WTC11 (cell line): Measurements from ENCODE around the gene ADGRE1. TPM values are rescaled to one million over a fixed set of nuclear protein-coding genes. Genes with fewer than 3 reads are reported as not detected.

Experiments used
- ATAC-seq: fragments of 200-7000 bp; cut with Tn5 transposase; 2 replicates; pipeline ENCODE4 v1.10.0; 2021; ENCODE audit warnings: mild to moderate bottlenecking, moderate library complexity
- CTCF ChIA-PET: fragments of 300-600 bp; sonication (Branson Sonifier 250); formaldehyde crosslinking; loops from one replicate; lab custom pipeline; 2021; ENCODE audit warnings: antibody characterized with exemption; lab: Charles Lee
- POLR2A ChIA-PET: fragments of 350-600 bp; sonication (Branson Sonifier 250); formaldehyde crosslinking; loops from one replicate; lab custom pipeline; 2021; ENCODE audit warnings: antibody characterized with exemption; lab: Charles Lee
- DNase-seq: peaks from one replicate; pipeline ENCODE4 v3.0.0; 2021; ENCODE audit warnings: low spot score
- H3K27ac Mint-ChIP-seq: 2 replicates; pipeline ENCODE4 v1.8.0; 2021; ENCODE audit warnings: mixed read lengths
- H3K27me3 Mint-ChIP-seq: 2 replicates; pipeline ENCODE4 v1.8.0; 2021; ENCODE audit warnings: low read depth, mild to moderate bottlenecking, moderate library complexity, mixed read lengths
- H3K36me3 Mint-ChIP-seq: 2 replicates; pipeline ENCODE4 v1.8.0; 2021; ENCODE audit warnings: mixed read lengths
- H3K4me1 Mint-ChIP-seq: 2 replicates; pipeline ENCODE4 v1.8.0; 2022; ENCODE audit warnings: mixed read lengths
- H3K4me3 Mint-ChIP-seq: 2 replicates; pipeline ENCODE4 v1.8.0; 2021; ENCODE audit warnings: mild to moderate bottlenecking, moderate library complexity, mixed read lengths
- H3K9me3 Mint-ChIP-seq: 2 replicates; pipeline ENCODE4 v1.8.0; 2021; ENCODE audit warnings: mixed read lengths
- ATF3 ChIP-seq: sonication (generic); formaldehyde crosslinking; conservative IDR thresholded peaks from 2 replicates; pipeline ENCODE4 v1.8.1; 2022; ENCODE audit warnings: mild to moderate bottlenecking, missing genetic modification reagents
- CTCF ChIP-seq: fragments of 200-600 bp; IDR thresholded peaks from 2 replicates; pipeline ENCODE4 v1.8.0; 2022; ENCODE audit warnings: antibody characterized with exemption
- E2F1 ChIP-seq: sonication (generic); formaldehyde crosslinking; IDR thresholded peaks from 2 replicates; pipeline ENCODE4 v1.8.0; 2022; ENCODE audit warnings: mild to moderate bottlenecking, missing genetic modification reagents
- E2F4 ChIP-seq: sonication (generic); formaldehyde crosslinking; IDR thresholded peaks from 2 replicates; pipeline ENCODE4 v1.8.1; 2022; ENCODE audit warnings: low read depth, mild to moderate bottlenecking, moderate library complexity, missing genetic modification reagents, borderline replicate concordance
- ETV6 ChIP-seq: sonication (generic); formaldehyde crosslinking; IDR thresholded peaks from 2 replicates; pipeline ENCODE4 v1.8.1; 2022; ENCODE audit warnings: mild to moderate bottlenecking, missing genetic modification reagents
- FOXJ3 ChIP-seq: sonication (generic); formaldehyde crosslinking; IDR thresholded peaks from 2 replicates; pipeline ENCODE4 v1.9.0; 2021; ENCODE audit warnings: missing genetic modification reagents, mild to moderate bottlenecking, borderline replicate concordance
- FOXP1 ChIP-seq: sonication (generic); formaldehyde crosslinking; IDR thresholded peaks from 2 replicates; pipeline ENCODE4 v1.8.0; 2022; ENCODE audit warnings: missing genetic modification reagents, mild to moderate bottlenecking, moderate library complexity, borderline replicate concordance
- GRHL2 ChIP-seq: fragments of 250-450 bp; sonication (Bioruptor Pico); IDR thresholded peaks from 2 replicates; pipeline ENCODE4 v1.8.0; 2022; ENCODE audit warnings: mild to moderate bottlenecking, moderate library complexity; ENCODE audit not compliant: insufficient replicate concordance, severe bottlenecking
- HMGA2 ChIP-seq: fragments of 250-450 bp; sonication (Bioruptor Pico); IDR thresholded peaks from 2 replicates; pipeline ENCODE4 v1.4.0; 2021; ENCODE audit warnings: mild to moderate bottlenecking, moderate library complexity
- HMGXB4 ChIP-seq: sonication (generic); formaldehyde crosslinking; IDR thresholded peaks from 2 replicates; pipeline ENCODE4 v1.8.1; 2023; ENCODE audit warnings: mild to moderate bottlenecking, moderate library complexity, missing genetic modification reagents
- IRF1 ChIP-seq: sonication (generic); formaldehyde crosslinking; IDR thresholded peaks from 2 replicates; pipeline ENCODE4 v1.8.0; 2023; ENCODE audit warnings: missing genetic modification reagents
- IRF2 ChIP-seq: sonication (generic); formaldehyde crosslinking; IDR thresholded peaks from 2 replicates; pipeline ENCODE4 v1.8.0; 2022; ENCODE audit warnings: low read depth, missing genetic modification reagents, borderline replicate concordance
- NFE2L1 ChIP-seq: sonication (generic); formaldehyde crosslinking; IDR thresholded peaks from 2 replicates; pipeline ENCODE4 v1.8.1; 2023; ENCODE audit warnings: missing genetic modification reagents
- PREB ChIP-seq: sonication (generic); formaldehyde crosslinking; IDR thresholded peaks from 2 replicates; pipeline ENCODE4 v1.8.1; 2022; ENCODE audit warnings: mild to moderate bottlenecking, missing genetic modification reagents, moderate library complexity, borderline replicate concordance
- SMAD4 ChIP-seq: sonication (generic); formaldehyde crosslinking; IDR thresholded peaks from 2 replicates; pipeline ENCODE4 v1.8.0; 2022; ENCODE audit warnings: mild to moderate bottlenecking, missing genetic modification reagents
- SP1 ChIP-seq: sonication (generic); formaldehyde crosslinking; conservative IDR thresholded peaks from 2 replicates; pipeline ENCODE4 v1.8.1; 2022; ENCODE audit warnings: missing genetic modification reagents
- TEAD4 ChIP-seq: sonication (generic); formaldehyde crosslinking; IDR thresholded peaks from 2 replicates; pipeline ENCODE4 v1.8.0; 2022; ENCODE audit warnings: mild to moderate bottlenecking, missing genetic modification reagents
- ZNF121 ChIP-seq: sonication (generic); formaldehyde crosslinking; IDR thresholded peaks from 2 replicates; pipeline ENCODE4 v1.8.0; 2023; ENCODE audit warnings: missing genetic modification reagents
- ZNF232 ChIP-seq: sonication (generic); formaldehyde crosslinking; IDR thresholded peaks from 2 replicates; pipeline ENCODE4 v1.8.0; 2022; ENCODE audit warnings: mild to moderate bottlenecking, missing genetic modification reagents
- ZNF423 ChIP-seq: fragments of 250-450 bp; sonication (Bioruptor Pico); IDR thresholded peaks from 2 replicates; pipeline ENCODE4 v2.1.2; 2022; ENCODE audit warnings: mild to moderate bottlenecking, moderate library complexity
- ZSCAN18 ChIP-seq: fragments of 250-450 bp; sonication (Bioruptor Pico); IDR thresholded peaks from 2 replicates; pipeline ENCODE4 v2.1.2; 2022; ENCODE audit warnings: mild to moderate bottlenecking, moderate library complexity
- total RNA-seq: library from RNA; stranded (reverse); gene quantifications from 3 replicates; pipeline ENCODE4 v1.2.3, GENCODE V29; 2021

ADGRE1 gene
- total RNA-seq, 1 experiment from 2014 or later = not detected

GRCh38 chr19:6925386-6925785 lies 38.0 kb downstream of the ADGRE1 start:
- CTCF ChIA-PET = no interaction called here
- Mint-ChIP-seq H3K9me3 (peaks cover 68% of the 10 kb centered on the region), H3K36me3 (peaks cover 55% of the 10 kb centered on the region), H3K27ac (no peak overlapping the region), H3K27me3 (peaks cover 14% of the 10 kb centered on the region), H3K4me3 (no peak overlapping the region), H3K4me1 (no peaks in the 10 kb centered on the region)
- ATAC-seq (no peak), DNase-seq (no peak)
- POLR2A ChIA-PET = no interaction called here
- TF ChIP-seq TEAD4 (no peak), SP1 (no peak), HMGA2 (CRISPR knock-in tag) (no peak), IRF2 (no peak), E2F4 (CRISPR knock-in tag) (no peak), SMAD4 (CRISPR knock-in tag) (no peak)

- DNase-seq (no peak), ATAC-seq (no peak)
- no peaks in the 10 kb centered on the region for H3K4me1 Mint-ChIP-seq
- peaks cover 52% of the 10 kb centered on the region for H3K36me3 Mint-ChIP-seq
- H3K27ac Mint-ChIP-seq = no peak overlapping the region
- H3K9me3 Mint-ChIP-seq = peaks cover 67% of the 10 kb centered on the region
- ChIA-PET CTCF (no interaction called here), POLR2A (no interaction called here)
- H3K27me3 Mint-ChIP-seq = peaks cover 11% of the 10 kb centered on the region; the same call in 1 of the 2 replicates
- H3K4me3 Mint-ChIP-seq = no peak overlapping the region
- TF ChIP-seq E2F4 (CRISPR knock-in tag) (no peak), E2F1 (CRISPR knock-in tag) (no peak), ZNF121 (CRISPR knock-in tag) (no peak), HMGXB4 (no peak), GRHL2 (CRISPR knock-in tag) (no peak), IRF1 (CRISPR knock-in tag) (no peak), ATF3 (CRISPR knock-in tag) (no peak), FOXJ3 (no peak), ZSCAN18 (CRISPR knock-in tag) (no peak), NFE2L1 (CRISPR knock-in tag) (no peak), ZNF232 (CRISPR knock-in tag) (no peak), PREB (no peak), ZNF423 (CRISPR knock-in tag) (no peak), ETV6 (CRISPR knock-in tag) (no peak), HMGA2 (CRISPR knock-in tag) (no peak), CTCF (no peak), FOXP1 (CRISPR knock-in tag) (no peak)
These were observed 38.7 kb downstream of the ADGRE1 start for GRCh38 chr19:6925801-6926751.
